IMR-90 (cell line): ENCODE data around the gene RAB36. TPM values are rescaled to one million over a fixed set of nuclear protein-coding genes. Genes with fewer than 3 reads are reported as not detected.

Experiments
- ATAC-seq: fragments of 200-7000 bp; cut with Tn5 transposase; 2 replicates; pipeline ENCODE4 v1.9.1; 2020; ENCODE audit warnings: low read depth, mild to moderate bottlenecking, moderate library complexity
- BruUV-seq: library from RNA; stranded (reverse); fragments of 400-500 nt; replicated peaks from 2 replicates; lab custom pipeline; 2021; lab: Mats Ljungman, UMichigan
- CTCF ChIA-PET: fragments of 300-600 bp; formaldehyde crosslinking; extraction: SDS; loops from one replicate; lab custom pipeline; 2021; ENCODE audit warnings: antibody characterized with exemption; lab: Yijun Ruan, JAX
- POLR2A ChIA-PET: fragments of 300-600 bp; sonication (Branson Sonifier 250); formaldehyde crosslinking; loops from one replicate; lab custom pipeline; 2022; ENCODE audit warnings: antibody characterized with exemption; ENCODE audit not compliant: unreplicated experiment; lab: Charles Lee
- DNase-seq: peaks from one replicate; pipeline ENCODE4 v3.0.0; 2013
- H2AFZ ChIP-seq: replicated peaks from 2 replicates; pipeline ENCODE3; 2013; ENCODE audit warnings: low read length, mild to moderate bottlenecking; ENCODE audit not compliant: poor library complexity
- H2AK5ac ChIP-seq: 2 replicates; pipeline ENCODE4 v1.6.1; 2013; ENCODE audit warnings: low read depth, low read length, inconsistent platforms
- H2AK9ac ChIP-seq: replicated peaks from 2 replicates; pipeline ENCODE3; 2013; ENCODE audit warnings: mild to moderate bottlenecking, low read depth, low read length, moderate library complexity; ENCODE audit not compliant: poor library complexity
- H2BK120ac ChIP-seq: 2 replicates; pipeline ENCODE4 v1.6.1; 2013; ENCODE audit warnings: low read depth, low read length, inconsistent platforms
- H2BK15ac ChIP-seq: 3 replicates; pipeline ENCODE4 v1.6.1; 2013; ENCODE audit warnings: low read depth, low read length, inconsistent platforms
- H2BK20ac ChIP-seq: 2 replicates; pipeline ENCODE4 v1.6.1; 2013; ENCODE audit warnings: low read depth, mild to moderate bottlenecking, inconsistent platforms, low read length, moderate library complexity
- H2BK5ac ChIP-seq: 2 replicates; pipeline ENCODE4 v1.6.1; 2013; ENCODE audit warnings: mild to moderate bottlenecking, low read depth, low read length, inconsistent platforms; ENCODE audit not compliant: poor library complexity, severe bottlenecking
- H3K14ac ChIP-seq: replicated peaks from 2 replicates; pipeline ENCODE4 v1.6.1; 2013; ENCODE audit warnings: low read depth, low read length, inconsistent platforms
- H3K18ac ChIP-seq: 2 replicates; pipeline ENCODE4 v1.6.1; 2013; ENCODE audit warnings: low read depth, low read length, control low read depth
- H3K23ac ChIP-seq: 2 replicates; pipeline ENCODE4 v1.6.1; 2013; ENCODE audit warnings: low read depth, low read length, inconsistent platforms
- H3K27ac ChIP-seq: 2 replicates; pipeline ENCODE4 v1.5.1; 2013; ENCODE audit warnings: mild to moderate bottlenecking, control low read depth, low read length; ENCODE audit not compliant: insufficient read depth
- H3K27me3 ChIP-seq: 2 replicates; pipeline ENCODE4 v1.6.1; 2013; ENCODE audit warnings: low read length; ENCODE audit not compliant: control insufficient read depth, insufficient read depth
- H3K36me3 ChIP-seq: 2 replicates; pipeline ENCODE4 v1.6.1; 2013; ENCODE audit warnings: low read length, mixed read lengths; ENCODE audit not compliant: control insufficient read depth, insufficient read depth
- H3K4ac ChIP-seq: 2 replicates; pipeline ENCODE4 v1.6.1; 2013; ENCODE audit warnings: low read depth, low read length, inconsistent platforms
- H3K4me1 ChIP-seq: 2 replicates; pipeline ENCODE4 v1.6.1; 2013; ENCODE audit warnings: low read length, mixed read lengths; ENCODE audit not compliant: control insufficient read depth, insufficient read depth
- H3K4me2 ChIP-seq: 2 replicates; pipeline ENCODE4 v1.6.1; 2013; ENCODE audit warnings: low read depth, mild to moderate bottlenecking, control low read depth, low read length, moderate library complexity
- H3K4me3 ChIP-seq: 2 replicates; pipeline ENCODE4 v1.5.1; 2013; ENCODE audit warnings: low read depth, mild to moderate bottlenecking, control low read depth, low read length, moderate library complexity; ENCODE audit not compliant: insufficient read depth
- H3K56ac ChIP-seq: 2 replicates; pipeline ENCODE4 v1.6.1; 2013; ENCODE audit warnings: low read length, inconsistent platforms; ENCODE audit not compliant: insufficient read depth; ENCODE audit errors: extremely low read depth
- H3K79me1 ChIP-seq, 2 experiments: 2 replicates each; pipeline ENCODE4 v1.6.1; 2013; ENCODE audit warnings: low read length in 2 of 2, inconsistent platforms in 1 of 2, low read depth in 1 of 2
- H3K9ac ChIP-seq: 2 replicates; pipeline ENCODE4 v1.6.1; 2013; ENCODE audit warnings: low read depth, low read length, control low read depth
- H3K9me1 ChIP-seq: 2 replicates; pipeline ENCODE4 v1.6.1; 2013; ENCODE audit warnings: low read length, inconsistent platforms; ENCODE audit not compliant: insufficient read depth
- H3K9me3 ChIP-seq: 2 replicates; pipeline ENCODE4 v1.6.1; 2013; ENCODE audit warnings: low read length; ENCODE audit not compliant: control insufficient read depth, insufficient read depth
- H4K20me1 ChIP-seq: 2 replicates; pipeline ENCODE4 v1.6.1; 2013; ENCODE audit warnings: low read length, inconsistent platforms; ENCODE audit not compliant: insufficient read depth
- H4K5ac ChIP-seq: 2 replicates; pipeline ENCODE4 v1.6.1; 2013; ENCODE audit warnings: mild to moderate bottlenecking, low read depth, low read length, control low read depth
- H4K8ac ChIP-seq, 2 experiments: 2 replicates each; pipeline ENCODE4 v1.6.1; 2013; ENCODE audit warnings: low read depth in 2 of 2, low read length in 2 of 2, control low read depth in 1 of 2, inconsistent platforms in 1 of 2
- H4K91ac ChIP-seq: 2 replicates; pipeline ENCODE4 v1.6.1; 2013; ENCODE audit warnings: low read depth, low read length, inconsistent platforms; ENCODE audit not compliant: insufficient read depth
- CEBPB ChIP-seq: IDR thresholded peaks from 2 replicates; pipeline ENCODE4 v1.6.1; 2012; ENCODE audit warnings: low read depth, low read length, improper control_type of control experiment
- CHD1 ChIP-seq: IDR thresholded peaks from 2 replicates; pipeline ENCODE4 v1.6.1; 2012; ENCODE audit warnings: low read depth, low read length, improper control_type of control experiment
- ELK1 ChIP-seq: fragments of 150-350 bp; IDR thresholded peaks from 2 replicates; pipeline ENCODE4 v1.6.1; 2016; ENCODE audit warnings: low read depth, mild to moderate bottlenecking, low read length, moderate library complexity, borderline replicate concordance
- MAFK ChIP-seq: IDR thresholded peaks from 2 replicates; pipeline ENCODE4 v1.6.1; 2012; ENCODE audit warnings: low read depth, low read length, improper control_type of control experiment
- MAZ ChIP-seq: IDR thresholded peaks from 2 replicates; pipeline ENCODE4 v1.6.1; 2012; ENCODE audit warnings: low read depth, mild to moderate bottlenecking, low read length, improper control_type of control experiment, moderate library complexity, borderline replicate concordance
- MXI1 ChIP-seq: IDR thresholded peaks from 2 replicates; pipeline ENCODE4 v1.6.1; 2012; ENCODE audit warnings: low read depth, mild to moderate bottlenecking, low read length, moderate library complexity, borderline replicate concordance
- NFE2L2 ChIP-seq: fragments of 150-350 bp; IDR thresholded peaks from 2 replicates; pipeline ENCODE4 v1.6.1; 2016; ENCODE audit warnings: low read depth, mild to moderate bottlenecking, low read length
- RAD21 ChIP-seq: IDR thresholded peaks from 2 replicates; pipeline ENCODE4 v1.6.1; 2012; ENCODE audit warnings: low read length, improper control_type of control experiment
- RFX5 ChIP-seq: IDR thresholded peaks from 2 replicates; pipeline ENCODE4 v1.8.0; 2012; ENCODE audit warnings: low read depth, mild to moderate bottlenecking, low read length, moderate library complexity
- SMC3 ChIP-seq: fragments of 150-350 bp; IDR thresholded peaks from 2 replicates; pipeline ENCODE4 v1.6.1; 2016; ENCODE audit warnings: low read depth, mild to moderate bottlenecking, antibody characterized with exemption, low read length, moderate library complexity
- USF2 ChIP-seq: fragments of 150-350 bp; IDR thresholded peaks from 2 replicates; pipeline ENCODE4 v1.6.1; 2017; ENCODE audit warnings: mild to moderate bottlenecking, antibody characterized with exemption, low read length, low read depth
- WGBS, 2 experiments: methylation state at CpG; one replicate each; pipeline versions ENCODE4 v1.1.5 to v1.1.7; 2013; ENCODE audit warnings: missing lambda C conversion rate in 2 of 2; ENCODE audit not compliant: insufficient read length in 1 of 2; ENCODE audit errors: extremely low coverage in 2 of 2; 5-methylcytosine and 5-hydroxymethylcytosine counted together
- dilution Hi-C: fragments of 300-500 bp; cut with HindIII; formaldehyde crosslinking; loops from one replicate; pipeline ENCODE4 v1.14.3; 2018; ENCODE audit warnings: low sequenced_read_pairs; ENCODE audit not compliant: unreplicated experiment
- in situ Hi-C: fragments of 300-500 bp; cut with MboI; formaldehyde crosslinking; loops from 3 replicates; pipeline ENCODE4 v1.14.3; 2019; ENCODE audit warnings: low sequenced_read_pairs, inconsistent platforms, mixed read lengths
- intact Hi-C: fragments of 100-400 bp; cut with micrococcal nuclease; formaldehyde crosslinking; loops from 2 replicates; pipeline ENCODE4 v1.10.0; 2022
- polyA plus RNA-seq, 3 experiments: library from polyadenylated mRNA; depleted of rRNA; stranded (reverse); fragments of >200 nt; gene quantifications; 2 replicates each; pipeline ENCODE4 v1.2.3, GENCODE V29; 2012; ENCODE audit warnings: low replicate concordance in 1 of 3
- total RNA-seq: library from RNA; depleted of rRNA; stranded (reverse); fragments of >200 nt; gene quantifications from 2 replicates; pipeline ENCODE4 v1.2.3, GENCODE V29; 2012

Gene RAB36
- total and polyA plus RNA-seq, 2 of the 4 experiments (the other 2 are of a cell fraction) = 3.6 to 4.0 TPM

GRCh38 chr22:23103199-23103954 lies 41.9 kb upstream of the RAB36 start:
- POLR2A ChIA-PET = no interaction called here
- Histone ChIP-seq H3K4me1 (no peaks in the 10 kb centered on the region), H3K4me2 (no peak overlapping the region), H4K8ac (no peak overlapping the region), H2BK15ac (no peak overlapping the region), H3K79me1 (no peaks in the 10 kb centered on the region), H4K5ac (no peak overlapping the region), H2BK120ac (no peak overlapping the region), H3K36me3 (no peaks in the 10 kb centered on the region), H3K9me1 (no peaks in the 10 kb centered on the region), H2BK5ac (no peak overlapping the region), H3K4ac (no peak overlapping the region), H2AFZ (no peak overlapping the region), H3K27me3 (no peaks in the 10 kb centered on the region; the same call in 1 of the 2 replicates), H4K20me1 (no peaks in the 10 kb centered on the region), H3K27ac (no peak overlapping the region), H4K91ac (no peak overlapping the region), H3K9me3 (no peaks in the 10 kb centered on the region), H3K23ac (no peak overlapping the region), H3K14ac (no peak overlapping the region), H2AK9ac (no peak overlapping the region), H2AK5ac (no peak overlapping the region), H3K18ac (no peak overlapping the region), H3K4me3 (no peak overlapping the region), H2BK20ac (no peak overlapping the region), H3K9ac (no peak overlapping the region), H3K56ac (no peak overlapping the region)
- DNase-seq (no peak), ATAC-seq (no peak)
- BruUV-seq = no TSS peak
- no peak for TF ChIP-seq RAD21
- no peak for TF ChIP-seq MXI1
- TF ChIP-seq NFE2L2 = no peak
- TF ChIP-seq RFX5 = no peak
- no peak for TF ChIP-seq ELK1
- no peak for TF ChIP-seq MAZ
- TF ChIP-seq CHD1 = no peak
- TF ChIP-seq USF2 = no peak
- TF ChIP-seq SMC3 = no peak
- no peak for TF ChIP-seq MAFK
- TF ChIP-seq CEBPB = no peak
- CTCF ChIA-PET = no interaction called here
- dilution Hi-C loops (no loop called here), intact Hi-C loops (no loop called here), in situ Hi-C loops (no loop called here)
- 40% methylated on average over 2 of the region's 13 CpGs; no CpG with 5 or more reads in 1 of the 2 experiments for WGBS, 2 experiments
